Sigmoid colon (tissue), 4 donors: Measurements from ENCODE around the gene NDUFB10.

Experiments used
- POLR2A ChIP-seq, 2 donors: fragments of 450-650 bp; IDR thresholded peaks; one replicate each; pipeline ENCODE4 v1.6.1; 2016; ENCODE audit warnings: antibody characterized with exemption in 2 of 2, mild to moderate bottlenecking in 2 of 2, moderate library complexity in 2 of 2
- POLR2AphosphoS5 ChIP-seq, 4 donors: sonication (generic); formaldehyde crosslinking; IDR thresholded peaks; one replicate each; pipeline ENCODE4 v1.6.1; 2017; ENCODE audit warnings: antibody characterized with exemption in 4 of 4
- TF ChIP-seq, protein P1 (sequence below), 4 experiments: fragments of 450-650 bp in 3 of 4; fragments of 200-600 bp in 1 of 4; IDR thresholded peaks; one replicate each; pipeline ENCODE4 v1.5.1; 2016 to 2019; ENCODE audit warnings: antibody characterized with exemption in 4 of 4, mild to moderate bottlenecking in 3 of 4, moderate library complexity in 2 of 4

DNA sequence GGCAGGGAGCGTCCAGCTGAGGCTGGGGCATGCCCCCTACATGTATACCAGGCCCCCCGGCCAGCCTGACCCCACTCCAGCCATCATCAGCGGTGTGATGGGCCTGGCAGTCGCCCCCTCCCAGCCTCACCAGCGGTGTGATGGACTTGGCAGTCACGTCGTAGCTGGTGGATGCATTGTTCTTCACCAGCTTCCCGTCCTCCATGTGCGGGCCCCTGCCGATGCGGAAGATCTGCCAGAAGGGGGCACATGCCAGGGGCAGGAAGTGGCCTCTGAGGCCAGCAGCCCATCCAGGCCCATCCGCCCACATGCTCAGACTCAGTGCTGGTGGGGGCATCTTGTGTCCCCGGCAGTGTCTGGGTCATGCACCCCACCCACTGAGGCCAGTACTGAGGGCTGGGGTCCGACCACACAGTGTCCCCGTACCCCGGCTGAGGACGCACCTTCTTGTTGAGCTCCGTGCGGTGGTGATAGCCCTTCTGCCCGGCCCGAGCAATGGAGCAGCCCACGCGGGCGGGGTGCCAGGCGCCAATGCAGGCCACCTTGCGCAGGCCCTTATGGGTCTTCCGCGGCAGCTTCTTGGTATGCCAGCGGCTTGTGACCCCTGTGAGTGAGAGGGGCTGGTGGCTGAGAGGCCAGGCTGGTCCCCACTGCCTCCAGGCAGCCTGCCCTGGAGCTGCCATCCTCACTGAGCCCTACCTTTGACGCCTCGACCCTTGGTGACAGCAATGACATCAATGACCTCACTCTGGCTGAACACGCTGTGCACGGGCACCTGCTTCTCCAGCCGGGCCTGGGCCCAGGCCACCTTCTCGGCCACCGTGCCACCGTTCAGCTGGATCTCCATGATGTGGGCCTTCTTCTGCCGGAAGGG lies 12.6 kb upstream of the NDUFB10 start:
- TF ChIP-seq, protein P1, sequence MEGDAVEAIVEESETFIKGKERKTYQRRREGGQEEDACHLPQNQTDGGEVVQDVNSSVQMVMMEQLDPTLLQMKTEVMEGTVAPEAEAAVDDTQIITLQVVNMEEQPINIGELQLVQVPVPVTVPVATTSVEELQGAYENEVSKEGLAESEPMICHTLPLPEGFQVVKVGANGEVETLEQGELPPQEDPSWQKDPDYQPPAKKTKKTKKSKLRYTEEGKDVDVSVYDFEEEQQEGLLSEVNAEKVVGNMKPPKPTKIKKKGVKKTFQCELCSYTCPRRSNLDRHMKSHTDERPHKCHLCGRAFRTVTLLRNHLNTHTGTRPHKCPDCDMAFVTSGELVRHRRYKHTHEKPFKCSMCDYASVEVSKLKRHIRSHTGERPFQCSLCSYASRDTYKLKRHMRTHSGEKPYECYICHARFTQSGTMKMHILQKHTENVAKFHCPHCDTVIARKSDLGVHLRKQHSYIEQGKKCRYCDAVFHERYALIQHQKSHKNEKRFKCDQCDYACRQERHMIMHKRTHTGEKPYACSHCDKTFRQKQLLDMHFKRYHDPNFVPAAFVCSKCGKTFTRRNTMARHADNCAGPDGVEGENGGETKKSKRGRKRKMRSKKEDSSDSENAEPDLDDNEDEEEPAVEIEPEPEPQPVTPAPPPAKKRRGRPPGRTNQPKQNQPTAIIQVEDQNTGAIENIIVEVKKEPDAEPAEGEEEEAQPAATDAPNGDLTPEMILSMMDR (IDR thresholded peaks at IDR 0.05): no peak
- TF ChIP-seq POLR2A (IDR thresholded peaks at IDR 0.05) (no peak), POLR2AphosphoS5 (IDR thresholded peaks at IDR 0.05) (no peak)
